Astrocyte of the spinal cord (primary cell): ENCODE measurements around the gene TAPT1.
A peak's percentile ranks its signal among the peaks of the same experiment; 100 is the strongest.

ENCODE experiments used
- DNase-seq: peaks from one replicate; pipeline ENCODE4 v3.0.0; 2011; ENCODE audit warnings: low read depth, low spot score
- H3K4me3 ChIP-seq: 2 replicates; pipeline ENCODE4 v1.5.1; 2011; ENCODE audit warnings: low read depth, mild to moderate bottlenecking, low read length, moderate library complexity
- CTCF ChIP-seq: IDR thresholded peaks from 2 replicates; pipeline ENCODE4 v1.5.1; 2012; ENCODE audit warnings: low read depth, mild to moderate bottlenecking, low read length, inconsistent platforms
- in situ Hi-C: cut with HindIII; loops from 2 replicates; pipeline ENCODE4 v1.10.0; 2017; ENCODE audit warnings: low sequenced_read_pairs

Gene TAPT1

GRCh38 chr4:16267639-16268038 is 41.4 kb upstream of the TAPT1 start:
- no peak for TF ChIP-seq CTCF
- DNase-seq = no peak
- in situ Hi-C loops = no loop called here
- H3K4me3 ChIP-seq = no peak overlapping the region

- DNase-seq = no peak
- in situ Hi-C loops = no loop called here
- TF ChIP-seq CTCF = no peak
- no peak overlapping the region for H3K4me3 ChIP-seq
These were observed 39.5 kb upstream of the TAPT1 start for GRCh38 chr4:16265820-16266219.

GRCh38 chr4:16264798-16265197 is 38.5 kb upstream of the TAPT1 start:
- DNase-seq = peak; percentile 62
- in situ Hi-C loops = no loop called here
- TF ChIP-seq CTCF = peak; percentile 56
- no peak overlapping the region for H3K4me3 ChIP-seq

- in situ Hi-C loops = no loop called here
- TF ChIP-seq CTCF = no peak
- no peak for DNase-seq
These were observed 36.8 kb upstream of the TAPT1 start for GRCh38 chr4:16263056-16263455.

GRCh38 chr4:16262188-16262587 is 35.9 kb upstream of the TAPT1 start:
- H3K4me3 ChIP-seq = no peak overlapping the region
- DNase-seq = no peak
- in situ Hi-C loops = no loop called here
- no peak for TF ChIP-seq CTCF

More at GRCh38 chr4:16263056-16263455, 36.8 kb upstream of the TAPT1 start:
- H3K4me3 ChIP-seq = no peak overlapping the region

- TF ChIP-seq CTCF = no peak
- in situ Hi-C loops = no loop called here
- H3K4me3 ChIP-seq = no peak overlapping the region
- DNase-seq = no peak
These were observed 35.1 kb upstream of the TAPT1 start for GRCh38 chr4:16261313-16261878.

GRCh38 chr4:16259889-16260246 is 33.6 kb upstream of the TAPT1 start:
- in situ Hi-C loops = no loop called here
- DNase-seq = no peak
- H3K4me3 ChIP-seq = no peak overlapping the region
- TF ChIP-seq CTCF = no peak
